Dermis blood vessel endothelial cell (primary cell): ENCODE results near the gene POLA1. TPM values are rescaled to one million over a fixed set of nuclear protein-coding genes. Genes with fewer than 3 reads are reported as not detected.

Experiments
- DNase-seq: peaks from one replicate; pipeline ENCODE4 v3.0.0; 2010
- total RNA-seq: library from RNA; depleted of rRNA; stranded (reverse); fragments of >200 nt; gene quantifications from 2 replicates; pipeline ENCODE4 v1.2.3, GENCODE V29; 2014

Gene POLA1
- total RNA-seq, 1 donor from 2014 or later = 12.6 TPM

- no peak for DNase-seq
Measured at GRCh38 chrX:25043192-25043591, 349.5 kb downstream of the POLA1 start.

Other genes with a start within 250 kb of the POLA1 start
- 7.3 and 8.6 TPM in 2 replicates for gene PDK3, start 228.6 kb upstream of the POLA1 start, total RNA-seq
- gene PCYT1B, start 46.6 kb upstream of the POLA1 start, total RNA-seq = under 0.01 and 0.19 TPM in 2 replicates